Hepatocyte (in vitro differentiated cells): Measurements from ENCODE around the gene TKTL2.

Experiments used
- CTCF ChIP-seq: fragments of 200-600 bp; sonication (generic); IDR thresholded peaks from 2 replicates; pipeline ENCODE4 v1.5.1; 2016; ENCODE audit warnings: antibody characterized with exemption, mild to moderate bottlenecking; ENCODE audit not compliant: poor library complexity
- EZH2phosphoT487 ChIP-seq: fragments of 200-600 bp; sonication (generic); IDR thresholded peaks from one replicate; pipeline ENCODE4 v1.6.1; 2018; ENCODE audit warnings: antibody characterized with exemption, mild to moderate bottlenecking, low read depth, moderate library complexity; ENCODE audit not compliant: unreplicated experiment, severe bottlenecking

- TF ChIP-seq EZH2phosphoT487 (no peak), CTCF (no peak)
Measured at GRCh38 chr4:163470391-163470790, 3.2 kb downstream of the TKTL2 start.
